GM21576 (cell line): ENCODE measurements around the gene VAT1L.

Experiments
- ATAC-seq: cut with Tn5 transposase; IDR thresholded peaks from one replicate; pipeline ENCODE4 v1.9.1; 2021; ENCODE audit warnings: mild to moderate bottlenecking, moderate library complexity; ENCODE audit not compliant: unreplicated experiment

VAT1L gene

DNA sequence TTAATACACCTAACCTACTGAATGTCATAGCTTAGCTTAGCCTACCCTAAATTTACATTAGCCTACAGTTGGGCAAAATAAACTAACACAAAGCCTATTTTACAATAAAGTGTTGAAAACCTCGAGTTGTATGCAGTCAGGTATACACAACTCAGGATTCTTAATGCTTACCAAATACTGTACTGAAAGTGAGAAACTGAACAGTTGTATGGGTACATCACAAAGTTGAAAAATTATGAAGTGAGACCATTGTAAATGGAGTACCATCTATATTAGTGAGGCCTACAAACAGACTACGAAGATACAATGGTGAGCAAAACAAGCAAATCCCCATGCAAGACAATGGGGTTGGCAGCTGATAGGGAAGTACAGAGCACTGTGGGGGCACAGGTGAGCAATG lies 79.7 kb downstream of the VAT1L start:
- ATAC-seq: peak; percentile 29

DNA sequence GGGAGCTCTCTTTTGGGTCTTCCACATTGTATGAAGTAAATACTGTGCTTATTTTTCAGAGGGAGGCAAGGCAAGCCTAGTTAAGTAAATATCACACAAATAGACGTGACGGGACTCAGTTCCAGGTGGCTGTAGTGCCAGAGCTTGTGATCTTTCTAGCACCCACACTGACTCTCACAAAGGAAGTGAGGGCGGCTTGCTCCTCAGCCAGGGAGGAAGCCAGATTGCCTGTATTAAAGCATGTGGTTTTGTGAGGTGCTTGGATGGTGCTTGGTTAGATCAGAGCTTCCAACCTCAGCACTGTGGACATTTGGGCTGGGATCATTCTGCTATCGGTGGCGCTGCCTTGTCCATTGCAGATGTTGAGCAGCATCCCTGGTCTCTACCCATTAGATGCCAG lies 80.1 kb downstream of the VAT1L start:
- peak; percentile 98 for ATAC-seq

DNA sequence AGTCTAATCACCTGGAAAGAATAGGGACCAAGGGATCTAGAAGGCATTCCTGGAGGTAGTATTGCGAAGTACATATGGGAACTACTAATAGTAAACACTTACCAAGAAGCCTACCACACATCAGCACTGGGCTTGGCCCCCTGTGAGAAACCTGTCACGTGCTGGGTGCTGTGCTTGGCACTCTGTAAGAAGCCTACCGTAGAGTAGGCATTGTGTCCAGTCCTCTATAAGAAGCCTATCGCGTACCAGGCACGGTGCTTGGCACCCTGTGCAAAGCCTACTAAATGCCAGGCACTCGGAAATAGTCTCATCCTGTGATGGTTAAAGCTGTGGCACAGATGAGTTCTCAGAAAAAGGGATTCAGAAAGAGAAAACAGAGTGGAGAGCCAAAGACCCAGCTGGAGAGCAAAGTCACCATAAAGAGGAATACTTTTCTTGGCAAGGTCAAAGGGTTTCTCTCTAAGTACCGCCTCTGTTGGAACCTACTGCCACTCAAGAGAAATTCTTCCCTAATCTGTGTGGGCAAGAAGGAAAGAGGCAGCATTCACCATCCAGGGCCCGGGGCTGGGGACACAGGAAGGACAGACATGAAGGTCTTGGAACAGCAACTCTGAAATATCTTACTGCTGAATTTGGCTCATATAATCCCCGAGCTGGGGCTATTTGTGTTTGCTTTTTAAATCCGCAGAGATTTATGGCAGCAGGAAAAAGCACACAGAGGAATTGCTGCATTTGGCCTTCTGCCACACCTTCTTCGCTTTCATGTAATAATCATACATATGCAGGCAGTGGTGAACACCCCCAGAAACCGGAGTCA lies 81.8 kb downstream of the VAT1L start:
- no peak for ATAC-seq

GRCh38 chr16:77871932-77872331 lies 83.6 kb downstream of the VAT1L start:
- no peak for ATAC-seq

DNA sequence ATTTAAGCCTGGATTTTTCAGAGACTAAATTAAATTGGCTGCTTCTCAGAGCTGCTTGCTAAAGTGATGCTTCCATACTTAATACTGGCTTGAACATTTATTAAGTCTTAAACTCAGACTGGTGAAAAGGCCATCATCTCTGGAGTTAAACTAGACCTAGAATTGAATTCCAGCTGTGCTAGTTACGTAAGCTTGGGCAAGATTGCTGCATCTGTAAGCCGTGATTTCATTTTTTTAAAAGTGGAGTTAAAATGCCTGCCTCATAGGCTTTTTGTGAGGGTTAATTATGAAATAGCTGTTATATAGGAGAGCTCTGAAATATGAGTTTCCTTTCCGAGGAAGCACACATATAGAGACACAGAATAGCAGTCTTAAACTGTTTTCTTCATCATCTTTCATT lies 84.7 kb downstream of the VAT1L start:
- ATAC-seq: no peak

DNA sequence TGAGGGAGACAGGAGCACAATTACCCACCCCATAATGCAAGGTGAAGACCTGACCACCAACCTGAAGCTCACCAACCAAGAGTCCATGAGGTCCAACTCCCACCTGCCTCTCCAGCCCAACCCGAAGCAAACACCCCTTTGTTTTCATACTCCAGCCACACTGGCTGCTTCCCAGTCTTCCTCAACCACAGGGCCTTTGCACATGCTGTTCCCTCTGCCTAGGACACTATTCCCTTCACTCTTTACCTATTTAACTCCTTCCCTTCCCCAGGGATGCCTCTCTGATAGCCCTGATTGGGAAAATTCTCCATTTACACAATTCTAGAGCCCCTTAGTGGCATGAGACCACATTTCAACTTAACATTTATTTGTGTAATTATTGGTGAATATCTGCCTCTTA lies 86.0 kb downstream of the VAT1L start:
- ATAC-seq: no peak

DNA sequence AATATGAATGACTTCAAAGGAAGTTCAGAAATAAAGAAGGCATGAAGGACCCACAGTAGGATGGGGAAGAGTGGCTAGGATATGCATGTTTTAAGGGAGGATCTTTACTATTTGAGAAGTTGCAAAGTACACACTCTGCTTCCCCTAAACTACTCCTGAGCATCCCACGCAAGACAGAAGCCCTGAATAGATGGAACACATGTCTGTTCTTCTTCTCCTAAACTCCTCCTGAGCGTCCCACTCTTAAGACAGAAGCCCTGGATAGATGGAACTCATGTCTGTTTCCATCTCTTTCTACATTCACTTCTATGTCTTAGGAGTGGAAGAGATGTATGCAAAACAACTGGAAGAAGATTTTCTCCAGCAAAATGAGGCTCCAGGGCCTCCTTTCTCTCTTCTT lies 88.4 kb downstream of the VAT1L start:
- ATAC-seq: no peak

DNA sequence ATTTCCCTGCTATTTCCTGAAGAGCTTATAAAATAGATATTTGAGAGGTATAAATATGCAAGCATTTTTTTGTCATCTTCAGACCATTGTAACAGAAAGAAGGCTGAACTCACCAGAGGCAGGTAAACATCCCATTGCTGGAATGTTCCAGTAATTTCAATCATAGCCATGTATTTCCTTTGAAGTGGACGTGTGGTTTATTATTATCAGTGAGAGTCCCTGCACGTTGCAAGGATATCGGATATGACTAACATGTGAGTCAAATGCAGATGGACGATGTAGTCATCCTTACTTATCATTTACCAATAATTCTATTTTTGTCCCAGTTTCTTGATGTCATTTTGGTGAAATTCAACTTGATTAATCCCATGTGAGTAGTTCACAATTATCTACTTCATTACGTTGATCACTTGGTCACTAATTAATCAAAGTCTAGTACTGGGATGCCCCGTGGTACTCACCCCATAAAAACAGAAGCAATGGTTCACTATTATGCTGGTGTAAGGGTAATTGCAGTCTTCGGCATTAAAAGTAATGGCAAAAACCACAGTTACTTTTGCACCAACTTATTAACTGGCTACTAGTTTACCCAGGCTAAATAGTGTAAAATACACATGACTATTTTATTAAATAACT lies 89.5 kb downstream of the VAT1L start:
- no peak for ATAC-seq

DNA sequence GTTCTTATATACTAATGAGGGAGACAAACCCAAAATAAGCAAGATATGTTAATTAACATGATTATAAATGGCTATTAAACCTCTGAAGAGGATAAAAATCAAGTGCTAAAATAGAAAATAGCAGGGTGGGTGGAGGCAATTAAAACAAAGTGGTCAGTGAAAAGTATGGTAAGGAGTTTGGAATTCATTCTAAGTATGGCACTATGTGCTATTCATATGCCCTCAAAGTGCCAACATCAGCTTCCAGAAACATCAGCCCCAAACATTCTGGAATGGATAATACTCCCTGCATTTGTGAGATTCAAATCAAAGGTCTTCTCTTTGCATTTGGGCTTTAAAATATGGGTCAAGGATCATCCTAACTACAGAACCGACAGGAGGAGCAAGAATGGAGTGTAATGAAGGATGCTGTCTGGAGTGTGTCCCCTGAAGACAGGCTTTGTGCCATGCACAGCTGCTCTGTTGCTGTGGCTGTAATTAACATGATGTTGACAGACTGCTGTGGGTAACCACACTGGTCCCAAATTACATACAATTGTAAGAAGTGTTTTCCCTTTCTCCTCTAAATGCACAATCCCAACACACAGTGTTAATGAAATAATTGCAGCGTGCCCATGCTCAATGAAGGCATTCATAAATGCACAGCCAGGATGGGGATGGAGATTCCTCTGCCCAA lies 93.1 kb downstream of the VAT1L start:
- ATAC-seq: no peak

DNA sequence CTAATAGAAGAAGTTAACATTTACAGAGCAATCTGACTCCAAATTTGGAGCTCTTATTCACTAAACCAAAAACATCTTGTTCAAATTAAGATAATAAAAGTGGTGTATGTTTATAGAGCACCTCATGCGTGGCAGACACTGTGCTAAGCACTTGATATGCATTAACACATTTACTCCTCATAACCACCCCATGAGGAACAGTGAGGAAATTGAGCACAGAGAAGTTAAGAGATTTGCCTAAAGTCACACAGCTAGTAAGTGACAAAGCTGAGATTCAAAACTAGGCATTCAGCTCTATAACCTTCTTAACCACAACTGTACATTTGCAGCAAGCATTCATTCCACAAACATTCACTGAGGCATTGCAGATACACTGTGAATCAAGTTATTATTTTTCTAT lies 94.0 kb downstream of the VAT1L start:
- no peak for ATAC-seq

GRCh38 chr16:77885571-77886295 lies 97.4 kb downstream of the VAT1L start:
- ATAC-seq: no peak

- no peak for ATAC-seq
These were observed 100.5 kb downstream of the VAT1L start for GRCh38 chr16:77888871-77889270.

- ATAC-seq: no peak
These were observed 101.7 kb downstream of the VAT1L start for GRCh38 chr16:77890075-77890474.

DNA sequence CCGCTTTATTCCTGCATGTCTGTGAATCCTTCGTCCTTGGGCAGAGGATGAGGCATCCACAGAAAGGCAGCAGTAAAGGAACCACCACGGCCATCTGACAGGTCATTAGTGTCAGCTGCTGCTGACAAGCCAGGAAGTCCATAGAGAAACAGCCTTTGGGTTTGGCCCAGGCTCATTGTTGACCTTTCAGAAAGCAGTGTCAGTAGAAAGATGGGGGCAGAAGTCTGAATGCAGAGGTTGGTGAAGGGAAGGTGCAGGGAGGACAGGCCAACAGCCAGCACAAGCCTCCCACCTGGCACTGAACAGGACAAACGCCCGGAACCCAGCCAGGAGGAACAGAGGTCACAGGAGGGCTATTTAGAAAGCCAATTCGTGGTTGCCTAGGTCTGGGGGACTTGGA lies 105.8 kb downstream of the VAT1L start:
- no peak for ATAC-seq

GRCh38 chr16:77895962-77896361 lies 107.6 kb downstream of the VAT1L start:
- no peak for ATAC-seq

DNA sequence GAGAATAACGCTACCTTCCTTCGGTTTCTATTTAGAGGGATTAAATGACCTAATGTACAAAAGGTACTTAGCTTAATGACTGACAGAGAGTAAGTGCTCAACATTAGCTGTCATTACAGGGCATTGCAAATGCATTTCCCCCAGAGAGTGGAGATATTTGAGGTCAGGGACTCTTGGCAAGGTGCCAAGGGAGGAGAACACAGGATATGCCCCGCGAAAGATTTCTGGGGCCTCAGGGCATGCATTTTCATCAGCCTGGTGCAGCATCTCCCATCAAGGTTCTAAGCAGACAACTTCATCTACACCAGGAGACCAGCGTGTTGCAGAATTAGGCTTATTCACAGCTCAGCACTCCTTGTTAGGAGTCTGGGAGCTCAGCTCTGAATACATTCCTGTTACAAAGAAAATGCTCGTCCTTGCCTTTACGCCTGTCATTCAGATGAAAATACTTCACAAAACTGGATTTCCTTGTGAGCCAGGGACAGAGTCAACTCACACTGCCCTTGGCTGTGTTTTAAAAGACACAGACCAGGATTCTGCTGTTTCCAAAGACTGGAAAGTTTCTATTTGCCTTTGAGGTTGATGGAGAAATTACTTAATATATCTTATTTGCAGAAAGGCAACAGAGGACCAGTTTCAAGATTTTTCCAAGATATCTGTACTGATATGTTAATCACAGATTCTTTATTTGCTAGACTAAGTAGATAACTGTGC lies 108.2 kb downstream of the VAT1L start:
- no peak for ATAC-seq

GRCh38 chr16:77897129-77897437 lies 108.7 kb downstream of the VAT1L start:
- no peak for ATAC-seq

GRCh38 chr16:77897831-77898605 lies 109.7 kb downstream of the VAT1L start:
- ATAC-seq: no peak

DNA sequence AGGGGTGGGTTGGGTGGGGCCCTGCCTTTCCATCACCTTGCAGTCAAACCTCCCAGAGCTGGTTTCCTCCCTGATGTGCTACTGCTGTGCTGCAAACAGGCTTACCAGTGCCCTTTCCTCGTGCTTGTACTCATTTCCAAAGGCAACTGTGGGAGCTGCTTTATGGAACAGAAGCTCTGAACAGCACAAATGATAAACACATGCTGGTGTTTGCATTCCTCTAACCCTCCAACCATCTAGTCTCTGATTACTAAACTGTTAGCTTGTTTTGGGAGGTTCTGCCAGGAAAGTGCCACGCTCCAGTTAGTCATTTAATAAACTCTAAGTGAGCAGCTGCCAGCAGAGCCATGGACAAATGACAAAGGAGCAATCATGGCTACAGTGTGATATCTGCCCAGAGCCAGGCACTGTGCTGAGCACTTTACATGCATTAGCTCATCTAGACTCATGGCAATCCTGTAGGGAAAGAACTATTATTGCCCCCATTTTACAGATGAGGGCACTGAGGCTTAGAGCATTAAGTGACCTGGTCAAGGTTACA lies 110.4 kb downstream of the VAT1L start:
- ATAC-seq: no peak

DNA sequence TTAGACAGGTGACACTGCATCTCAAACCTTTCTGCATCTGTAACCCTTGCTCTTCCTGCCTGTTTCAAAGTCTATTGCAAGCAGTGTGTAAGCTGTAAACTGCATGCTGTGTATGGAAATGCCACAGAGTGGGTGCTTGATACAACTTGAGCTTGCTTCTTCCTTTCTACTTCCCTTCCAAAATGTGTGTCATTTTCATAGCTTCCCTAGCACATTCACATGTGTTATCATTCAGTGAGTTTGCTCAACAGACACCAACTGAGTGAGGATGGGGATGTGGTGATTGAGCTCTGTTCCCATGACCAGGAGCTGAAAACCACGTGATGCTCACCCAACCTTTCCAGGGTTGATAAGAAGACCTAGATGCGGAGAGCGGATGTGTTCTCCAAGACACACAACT lies 111.1 kb downstream of the VAT1L start:
- no peak for ATAC-seq
